ENCODE data around the gene RAC3. TPM values are rescaled to one million over a fixed set of nuclear protein-coding genes. Genes with fewer than 3 reads are reported as not detected.

Gene RAC3
- total RNA-seq, 1 experiment from 2014 or later: 24.8 TPM

DNA sequence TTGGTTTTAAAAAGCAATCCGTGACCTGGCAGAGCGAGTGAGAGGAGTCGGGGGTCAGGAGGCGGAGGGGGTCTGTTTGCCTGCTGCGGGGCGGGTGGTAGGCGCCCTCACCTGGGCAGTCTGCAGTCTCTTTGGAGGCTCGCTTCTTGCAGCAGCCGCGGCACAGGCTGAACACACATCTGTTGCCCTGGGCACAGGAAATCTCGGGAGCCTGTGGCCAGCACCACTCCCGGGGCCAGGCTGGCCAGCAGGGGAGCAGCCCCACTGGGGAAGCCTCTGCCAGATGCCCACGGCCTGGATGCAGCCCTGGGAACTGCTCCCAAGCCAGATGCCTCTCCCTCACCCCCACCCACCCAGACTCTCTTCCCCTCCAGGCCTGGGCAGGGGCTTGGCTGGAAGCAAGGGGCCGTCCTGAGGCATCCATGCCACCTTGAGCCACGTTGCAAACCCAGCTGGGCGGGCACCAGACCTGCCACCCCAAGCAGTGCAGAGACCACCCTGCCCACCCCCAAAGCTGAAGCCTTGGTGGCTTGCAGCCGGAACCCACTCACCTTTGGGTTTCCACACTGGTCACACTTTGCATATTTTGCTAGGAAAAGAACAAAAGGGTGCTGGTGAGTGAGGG lies 26.9 kb downstream of the RAC3 start:
- no peak for DNase-seq (ENCODE audit: low spot score)
- H3K36me3 ChIP-seq (ENCODE audit: insufficient read depth, low read length, poor library complexity, severe bottlenecking): peaks cover 78% of the 10 kb centered on the region
- no peaks in the 10 kb centered on the region for H3K27me3 ChIP-seq (replicated peaks; ENCODE audit: insufficient read depth, low read depth, low read length, poor library complexity)
- H3K4me1 ChIP-seq (ENCODE audit: insufficient read depth, low read length, poor library complexity, severe bottlenecking): no peaks in the 10 kb centered on the region
- H3K4me3 ChIP-seq (ENCODE audit: low read depth, low read length, poor library complexity, severe bottlenecking): no peak overlapping the region
- ChIA-PET POLR2A (ENCODE audit: low non-redundant PET) (no interaction called here), CTCF (no interaction called here)
- no peak overlapping the region for H3K27ac ChIP-seq (ENCODE audit: low read depth, low read length, poor library complexity, severe bottlenecking)
- no peak for TF ChIP-seq EZH2 (IDR thresholded peaks at IDR 0.05; ENCODE audit: borderline replicate concordance, low read depth, low read length, poor library complexity, severe bottlenecking)
- TF ChIP-seq, protein P1, sequence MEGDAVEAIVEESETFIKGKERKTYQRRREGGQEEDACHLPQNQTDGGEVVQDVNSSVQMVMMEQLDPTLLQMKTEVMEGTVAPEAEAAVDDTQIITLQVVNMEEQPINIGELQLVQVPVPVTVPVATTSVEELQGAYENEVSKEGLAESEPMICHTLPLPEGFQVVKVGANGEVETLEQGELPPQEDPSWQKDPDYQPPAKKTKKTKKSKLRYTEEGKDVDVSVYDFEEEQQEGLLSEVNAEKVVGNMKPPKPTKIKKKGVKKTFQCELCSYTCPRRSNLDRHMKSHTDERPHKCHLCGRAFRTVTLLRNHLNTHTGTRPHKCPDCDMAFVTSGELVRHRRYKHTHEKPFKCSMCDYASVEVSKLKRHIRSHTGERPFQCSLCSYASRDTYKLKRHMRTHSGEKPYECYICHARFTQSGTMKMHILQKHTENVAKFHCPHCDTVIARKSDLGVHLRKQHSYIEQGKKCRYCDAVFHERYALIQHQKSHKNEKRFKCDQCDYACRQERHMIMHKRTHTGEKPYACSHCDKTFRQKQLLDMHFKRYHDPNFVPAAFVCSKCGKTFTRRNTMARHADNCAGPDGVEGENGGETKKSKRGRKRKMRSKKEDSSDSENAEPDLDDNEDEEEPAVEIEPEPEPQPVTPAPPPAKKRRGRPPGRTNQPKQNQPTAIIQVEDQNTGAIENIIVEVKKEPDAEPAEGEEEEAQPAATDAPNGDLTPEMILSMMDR (conservative IDR thresholded peaks at IDR 0.05; ENCODE audit: low read depth, low read length): no peak
- no peaks in the 10 kb centered on the region for H3K9me3 ChIP-seq (ENCODE audit: low read depth, low read length, poor library complexity, severe bottlenecking)
- BruUV-seq (replicated peaks): no TSS peak
- intact Hi-C loops (cut with micrococcal nuclease; ENCODE audit: unreplicated experiment): no loop called here

DNA sequence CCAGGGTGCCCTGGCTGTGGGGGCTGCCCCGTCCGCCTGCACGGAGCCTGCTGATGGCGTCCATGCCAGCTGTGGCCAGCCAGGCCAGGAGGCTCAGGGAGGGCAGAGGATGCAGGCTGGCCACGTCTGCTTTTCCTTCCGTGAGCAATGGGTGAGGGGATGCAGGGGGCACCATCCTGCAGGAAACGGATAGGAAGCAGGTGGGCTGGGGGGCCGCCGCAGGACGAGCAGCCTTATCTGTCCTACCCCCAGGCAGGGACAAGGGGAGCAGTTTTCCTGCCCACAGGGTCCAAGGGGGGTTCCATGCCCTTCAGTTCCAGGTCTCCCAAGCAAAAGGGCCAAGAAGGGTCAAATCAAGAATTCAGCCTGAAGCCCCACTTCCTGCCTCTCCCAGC lies 27.4 kb downstream of the RAC3 start:
- Histone ChIP-seq H3K36me3 (ENCODE audit: insufficient read depth, low read length, poor library complexity, severe bottlenecking) (peaks cover 83% of the 10 kb centered on the region), H3K27ac (ENCODE audit: low read depth, low read length, poor library complexity, severe bottlenecking) (no peak overlapping the region), H3K4me3 (ENCODE audit: low read depth, low read length, poor library complexity, severe bottlenecking) (no peak overlapping the region), H3K4me1 (ENCODE audit: insufficient read depth, low read length, poor library complexity, severe bottlenecking) (no peaks in the 10 kb centered on the region), H3K27me3 (replicated peaks; ENCODE audit: insufficient read depth, low read depth, low read length, poor library complexity) (no peaks in the 10 kb centered on the region), H3K9me3 (ENCODE audit: low read depth, low read length, poor library complexity, severe bottlenecking) (no peaks in the 10 kb centered on the region)
- DNase-seq (ENCODE audit: low spot score): no peak
- intact Hi-C loops (cut with micrococcal nuclease; ENCODE audit: unreplicated experiment): no loop called here
- ChIA-PET CTCF (no interaction called here), POLR2A (ENCODE audit: low non-redundant PET) (no interaction called here)
- TF ChIP-seq EZH2 (IDR thresholded peaks at IDR 0.05; ENCODE audit: borderline replicate concordance, low read depth, low read length, poor library complexity, severe bottlenecking): no peak
- TF ChIP-seq, protein P1 (conservative IDR thresholded peaks at IDR 0.05; ENCODE audit: low read depth, low read length): no peak
- no TSS peak for BruUV-seq (replicated peaks)

DNA sequence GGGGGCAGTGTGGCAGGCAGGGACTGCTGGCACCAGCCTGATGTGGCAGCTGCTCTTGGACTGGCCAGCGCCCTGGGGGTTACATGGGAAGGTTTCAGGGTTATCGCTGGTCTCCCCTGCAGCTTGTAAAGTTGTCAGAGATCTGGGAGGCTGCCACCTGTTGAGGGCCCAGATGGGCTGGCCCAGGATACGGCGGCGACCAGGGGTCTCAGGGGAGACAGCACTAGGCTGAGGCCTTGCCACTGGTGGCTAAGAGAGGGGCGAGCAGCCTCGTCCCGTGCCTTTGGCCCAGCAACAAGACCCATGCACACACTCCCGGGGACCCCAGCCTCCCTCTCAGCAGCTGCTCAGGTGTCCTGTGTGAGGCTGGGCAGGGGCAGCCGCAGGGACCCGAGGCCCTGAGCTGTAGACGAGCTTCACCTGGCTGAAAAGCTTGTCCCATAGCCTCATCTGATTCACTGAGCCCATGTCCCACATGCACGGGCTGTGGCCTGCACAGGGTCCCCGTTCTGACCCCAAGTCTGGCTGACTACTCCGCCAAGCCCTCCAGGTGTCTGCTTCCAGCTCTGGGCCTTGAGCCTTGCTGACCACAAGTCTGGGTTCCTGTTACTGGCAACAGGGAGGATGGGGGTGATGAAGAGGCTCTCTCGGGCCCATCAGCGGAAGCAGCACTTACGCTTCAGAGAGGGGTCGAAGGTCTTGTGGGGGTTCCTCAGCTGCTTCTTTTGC lies 28.0 kb downstream of the RAC3 start:
- TF ChIP-seq, protein P1 (conservative IDR thresholded peaks at IDR 0.05; ENCODE audit: low read depth, low read length): no peak
- no peak for TF ChIP-seq EZH2 (IDR thresholded peaks at IDR 0.05; ENCODE audit: borderline replicate concordance, low read depth, low read length, poor library complexity, severe bottlenecking)
- BruUV-seq (replicated peaks): no TSS peak
- Histone ChIP-seq H3K9me3 (ENCODE audit: low read depth, low read length, poor library complexity, severe bottlenecking) (no peaks in the 10 kb centered on the region), H3K27ac (ENCODE audit: low read depth, low read length, poor library complexity, severe bottlenecking) (no peak overlapping the region), H3K4me1 (ENCODE audit: insufficient read depth, low read length, poor library complexity, severe bottlenecking) (no peaks in the 10 kb centered on the region), H3K4me3 (ENCODE audit: low read depth, low read length, poor library complexity, severe bottlenecking) (no peak overlapping the region), H3K36me3 (ENCODE audit: insufficient read depth, low read length, poor library complexity, severe bottlenecking) (peaks cover 87% of the 10 kb centered on the region), H3K27me3 (replicated peaks; ENCODE audit: insufficient read depth, low read depth, low read length, poor library complexity) (no peaks in the 10 kb centered on the region)
- no peak for DNase-seq (ENCODE audit: low spot score)
- intact Hi-C loops (cut with micrococcal nuclease; ENCODE audit: unreplicated experiment): no loop called here
- ChIA-PET POLR2A (ENCODE audit: low non-redundant PET) (no interaction called here), CTCF (interaction anchor here (1.6 kb wide), 1 partner anchor 22 kb away, joined by 4 read pairs; the partner anchor contains the start of gene DCXR)
